NCI-H187 (cell line): ENCODE measurements around the gene LRP3.

Source experiments
- DNase-seq, 2 experiments: peaks; one replicate each; lab custom pipeline; 2025; lab: John Stamatoyannopoulos, UW

Gene LRP3

DNA sequence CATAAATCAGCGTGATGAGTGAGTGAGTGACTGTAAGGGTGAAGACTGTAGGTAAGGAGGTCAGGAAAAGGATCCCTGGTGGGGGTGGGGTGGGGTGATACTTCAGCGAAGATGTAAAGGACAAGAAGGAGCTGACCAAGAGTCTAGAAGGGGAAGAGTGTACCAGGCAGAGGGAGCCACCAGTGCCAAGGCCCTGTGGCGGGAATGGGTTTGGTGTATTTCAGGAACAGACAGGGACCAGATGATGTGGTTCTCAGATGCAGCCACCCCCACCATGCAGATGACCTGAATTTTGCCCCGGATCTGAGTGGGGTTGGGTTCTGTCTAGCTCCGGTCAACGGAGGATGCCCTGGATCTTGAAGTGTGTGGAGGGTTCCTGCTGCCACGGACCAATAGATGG, 61.7 kb downstream of the LRP3 start:
- no peak for DNase-seq

DNA sequence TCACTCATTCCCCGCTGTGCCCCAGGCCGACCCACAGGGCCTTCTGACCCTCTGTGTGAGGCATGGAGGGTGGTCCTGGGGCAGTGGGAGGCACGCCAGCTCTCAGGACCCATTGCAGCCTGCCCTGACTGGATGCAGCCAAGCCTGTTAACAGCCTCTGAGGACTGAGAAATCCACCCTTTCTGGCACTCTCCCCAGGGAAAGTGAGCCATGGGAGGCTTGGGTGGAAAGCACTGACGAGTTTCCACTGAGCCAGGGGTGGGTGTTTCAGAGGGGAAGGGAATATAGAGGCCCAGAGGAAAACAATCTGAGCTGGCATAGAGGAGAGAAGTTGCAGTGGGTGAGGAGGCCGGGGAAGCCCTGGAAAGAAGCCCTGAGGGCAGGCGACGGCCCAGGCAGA, 62.1 kb downstream of the LRP3 start:
- DNase-seq: no peak

DNA sequence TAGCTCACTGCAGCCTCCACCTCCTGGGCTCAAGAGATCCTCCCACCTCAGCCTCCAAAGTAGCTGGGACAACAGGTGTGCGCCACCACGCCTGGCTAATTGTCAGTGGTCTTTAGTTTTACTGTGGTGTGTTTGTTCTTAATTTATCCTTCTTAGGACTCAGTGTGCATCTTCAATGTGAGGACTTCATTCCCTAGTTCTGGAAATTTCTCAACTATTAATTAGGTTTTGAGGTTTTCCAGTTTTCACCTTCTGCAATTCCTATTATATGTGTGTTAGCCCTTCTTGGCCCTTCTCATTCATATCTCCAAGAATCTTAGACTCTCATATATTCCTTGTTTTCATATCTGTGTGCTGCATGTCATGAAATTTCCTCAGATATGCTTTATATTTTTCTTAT, 63.7 kb downstream of the LRP3 start:
- no peak for DNase-seq
